GM21737 (cell line): ENCODE data around the gene NACC1.

Source experiments
- ATAC-seq: cut with Tn5 transposase; IDR thresholded peaks from one replicate; pipeline ENCODE4 v1.9.1; 2021; ENCODE audit warnings: mild to moderate bottlenecking, moderate library complexity; ENCODE audit not compliant: unreplicated experiment

Gene NACC1

DNA sequence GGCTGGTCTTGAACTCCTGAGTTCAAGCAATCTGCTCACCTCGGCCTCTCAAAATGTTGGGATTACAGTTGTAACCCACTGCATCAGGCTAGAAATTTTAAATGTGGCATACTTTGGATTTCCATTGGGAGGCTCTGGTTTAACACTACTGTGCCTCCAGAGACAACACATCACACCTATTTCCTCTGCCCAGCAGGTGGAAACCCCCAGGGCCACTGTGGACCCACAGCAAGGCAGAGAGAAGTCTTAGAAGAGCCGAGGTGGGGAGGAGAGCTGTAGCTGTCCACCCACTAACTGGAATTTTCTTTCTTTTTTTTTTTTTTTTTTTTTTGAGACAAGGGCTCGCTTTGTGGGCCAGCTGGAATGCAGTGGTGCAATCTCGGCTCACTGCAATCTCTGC is 71.5 kb downstream of the NACC1 start:
- ATAC-seq, result no peak
